Lung (tissue), 12 donors: ENCODE measurements around the gene PIN1. TPM values are rescaled to one million over a fixed set of nuclear protein-coding genes. Genes with fewer than 3 reads are reported as not detected.
A peak's percentile ranks its signal among the peaks of the same experiment; 100 is the strongest.

Experiments used
- ATAC-seq: fragments of 200-7000 bp; cut with Tn5 transposase; one replicate; pipeline ENCODE4 v1.9.1; 2020; ENCODE audit warnings: moderate number of reproducible peaks; ENCODE audit not compliant: insufficient read depth, low FRiP score
- DNase-seq, 3 donors: peaks; one replicate each; pipeline ENCODE4 v3.0.0-alpha.2; 2013 to 2017
- H3K27ac ChIP-seq, 2 donors: one replicate each; pipeline ENCODE4 v1.5.1; 2013; ENCODE audit warnings: mild to moderate bottlenecking in 2 of 2, moderate library complexity in 2 of 2, control low read depth in 1 of 2, inconsistent platforms in 1 of 2, low read depth in 1 of 2, low read length in 1 of 2
- H3K27me3 ChIP-seq, 3 donors: one replicate each; pipeline ENCODE4 v1.5.1; 2013; ENCODE audit warnings: low read length in 2 of 3; ENCODE audit not compliant: control insufficient read depth in 3 of 3, insufficient read depth in 3 of 3
- H3K36me3 ChIP-seq, 4 donors: one replicate each; pipeline ENCODE4 v1.5.1; 2013; ENCODE audit warnings: low read length in 4 of 4, mild to moderate bottlenecking in 1 of 4, moderate library complexity in 1 of 4; ENCODE audit not compliant: control insufficient read depth in 4 of 4, insufficient read depth in 4 of 4
- H3K4me1 ChIP-seq, 5 donors: one replicate each; pipeline ENCODE4 v1.5.1; 2013; ENCODE audit warnings: low read length in 5 of 5, mild to moderate bottlenecking in 2 of 5, moderate library complexity in 1 of 5; ENCODE audit not compliant: control insufficient read depth in 5 of 5, insufficient read depth in 5 of 5
- H3K4me3 ChIP-seq: one replicate; pipeline ENCODE4 v1.5.1; 2013; ENCODE audit warnings: mild to moderate bottlenecking, control low read depth, moderate library complexity
- H3K9ac ChIP-seq, 2 donors: one replicate each; pipeline ENCODE4 v1.5.1; 2013; ENCODE audit warnings: low read length in 2 of 2, control low read depth in 1 of 2; ENCODE audit not compliant: insufficient read depth in 1 of 2
- H3K9me3 ChIP-seq, 4 donors: one replicate each; pipeline ENCODE4 v1.5.1; 2013; ENCODE audit warnings: low read length in 3 of 4, mild to moderate bottlenecking in 1 of 4, moderate library complexity in 1 of 4; ENCODE audit not compliant: control insufficient read depth in 4 of 4, insufficient read depth in 3 of 4
- WGBS, 2 donors: extraction: QIAGEN DNeasy Blood & Tissue Kit; methylation state at CpG; one replicate each; pipeline ENCODE4 v1.1.7; 2013; 5-methylcytosine and 5-hydroxymethylcytosine counted together
- polyA plus RNA-seq, 2 donors: library from polyadenylated mRNA; stranded (reverse); fragments of 200-250 nt; gene quantifications; one replicate each; pipeline ENCODE4 v1.2.1, GENCODE V29; 2013
- total RNA-seq, 2 donors: library from RNA; depleted of rRNA in 1 of 2; stranded (reverse); fragments of >200 nt in 1 of 2; gene quantifications; one replicate each; pipeline ENCODE4 v1.2.1, GENCODE V29; 2014 to 2021
- TF ChIP-seq, protein P1 (sequence below): IDR thresholded peaks from 2 replicates; pipeline ENCODE4 v1.5.1; 2012; ENCODE audit warnings: mild to moderate bottlenecking; ENCODE audit errors: control extremely low read depth, extremely low read depth
- donor health status: control.
- donor health status: control.
- donor health status: Bipolar disorder and iron deficiency.
- donor health status: healthy.
- donor health status: DM: yes; HTN: yes; CAD: no.

PIN1 gene
- total and polyA plus RNA-seq, 4 donors, result 69.8 to 108 (median 79.3) TPM

DNA sequence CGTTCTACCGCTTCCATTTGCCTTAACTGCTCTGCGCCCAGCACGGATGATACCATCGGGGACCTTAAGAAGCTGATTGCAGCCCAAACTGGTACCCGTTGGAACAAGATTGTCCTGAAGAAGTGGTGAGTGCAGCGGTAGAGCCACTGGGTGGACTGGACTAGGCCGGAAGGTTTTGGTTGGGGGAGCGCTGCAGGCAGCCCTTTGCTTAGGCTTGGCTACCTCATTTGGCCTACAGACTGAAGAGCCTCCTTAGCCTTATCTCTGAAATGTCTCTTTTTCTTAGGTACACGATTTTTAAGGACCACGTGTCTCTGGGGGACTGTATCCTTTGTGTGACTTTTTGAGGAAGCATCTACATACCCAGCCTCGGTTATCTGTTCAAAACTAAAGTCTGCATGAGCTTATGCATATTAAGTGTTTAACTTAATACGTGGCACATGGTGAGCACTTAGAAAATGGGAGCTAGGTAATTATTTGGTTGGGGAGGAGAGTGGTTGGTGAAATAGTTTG, 6.5 kb upstream of the PIN1 start:
- 29 to 40% methylated on average over 13 of the region's 13 CpGs for WGBS, 2 donors
- Histone ChIP-seq H3K36me3 (peaks cover 0 to 15% (median 9%) of the 10 kb centered on the region in 4 donors), H3K4me3 (peak overlapping the region; percentile 99), H3K9me3 (no peaks in the 10 kb centered on the region), H3K27ac (no peak overlapping the region), H3K4me1 (peaks cover 4 to 12% (median 9%) of the 10 kb centered on the region in 5 donors), H3K9ac (peak overlapping the region in 1 of 2 donors; percentile 69), H3K27me3 (no peaks in the 10 kb centered on the region)
- DNase-seq (no peak), ATAC-seq (no peak)
- TF ChIP-seq, protein P1, sequence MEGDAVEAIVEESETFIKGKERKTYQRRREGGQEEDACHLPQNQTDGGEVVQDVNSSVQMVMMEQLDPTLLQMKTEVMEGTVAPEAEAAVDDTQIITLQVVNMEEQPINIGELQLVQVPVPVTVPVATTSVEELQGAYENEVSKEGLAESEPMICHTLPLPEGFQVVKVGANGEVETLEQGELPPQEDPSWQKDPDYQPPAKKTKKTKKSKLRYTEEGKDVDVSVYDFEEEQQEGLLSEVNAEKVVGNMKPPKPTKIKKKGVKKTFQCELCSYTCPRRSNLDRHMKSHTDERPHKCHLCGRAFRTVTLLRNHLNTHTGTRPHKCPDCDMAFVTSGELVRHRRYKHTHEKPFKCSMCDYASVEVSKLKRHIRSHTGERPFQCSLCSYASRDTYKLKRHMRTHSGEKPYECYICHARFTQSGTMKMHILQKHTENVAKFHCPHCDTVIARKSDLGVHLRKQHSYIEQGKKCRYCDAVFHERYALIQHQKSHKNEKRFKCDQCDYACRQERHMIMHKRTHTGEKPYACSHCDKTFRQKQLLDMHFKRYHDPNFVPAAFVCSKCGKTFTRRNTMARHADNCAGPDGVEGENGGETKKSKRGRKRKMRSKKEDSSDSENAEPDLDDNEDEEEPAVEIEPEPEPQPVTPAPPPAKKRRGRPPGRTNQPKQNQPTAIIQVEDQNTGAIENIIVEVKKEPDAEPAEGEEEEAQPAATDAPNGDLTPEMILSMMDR, result no peak

DNA sequence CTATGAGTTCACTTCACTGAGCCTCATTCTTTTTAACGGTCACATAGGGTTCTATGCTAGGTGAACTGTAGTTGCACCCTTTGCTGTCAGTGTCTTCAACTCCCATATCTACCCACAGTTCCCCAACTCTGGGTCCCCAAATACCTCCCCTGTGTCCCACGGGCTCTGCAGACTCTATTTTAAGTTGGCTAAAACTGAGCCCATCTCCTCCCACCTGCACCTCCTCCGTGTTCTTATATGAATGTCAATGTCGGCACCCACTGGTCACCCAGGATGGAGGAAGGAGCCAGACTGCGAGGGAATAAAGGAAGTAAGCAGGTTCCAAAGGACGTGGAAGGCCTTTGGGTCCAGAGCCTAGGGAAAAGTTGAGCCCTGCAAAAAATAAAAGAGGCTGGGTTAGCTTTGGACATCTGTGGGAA, 802 bp upstream of the PIN1 start:
- no peak overlapping the region for H3K4me3 ChIP-seq
- 67% methylated on average over 6 of the region's 6 CpGs for WGBS, 2 donors
- no peak overlapping the region for H3K27ac ChIP-seq
- TF ChIP-seq, protein P1, result no peak
- no peak for ATAC-seq
- no peak overlapping the region for H3K9ac ChIP-seq
- peaks cover 0 to 22% (median 14%) of the 10 kb centered on the region in 4 donors for H3K36me3 ChIP-seq
- no peaks in the 10 kb centered on the region for H3K9me3 ChIP-seq
- no peak for DNase-seq
- peaks cover 0 to 18% (median 6%) of the 10 kb centered on the region in 5 donors for H3K4me1 ChIP-seq
- H3K27me3 ChIP-seq, result no peaks in the 10 kb centered on the region

DNA sequence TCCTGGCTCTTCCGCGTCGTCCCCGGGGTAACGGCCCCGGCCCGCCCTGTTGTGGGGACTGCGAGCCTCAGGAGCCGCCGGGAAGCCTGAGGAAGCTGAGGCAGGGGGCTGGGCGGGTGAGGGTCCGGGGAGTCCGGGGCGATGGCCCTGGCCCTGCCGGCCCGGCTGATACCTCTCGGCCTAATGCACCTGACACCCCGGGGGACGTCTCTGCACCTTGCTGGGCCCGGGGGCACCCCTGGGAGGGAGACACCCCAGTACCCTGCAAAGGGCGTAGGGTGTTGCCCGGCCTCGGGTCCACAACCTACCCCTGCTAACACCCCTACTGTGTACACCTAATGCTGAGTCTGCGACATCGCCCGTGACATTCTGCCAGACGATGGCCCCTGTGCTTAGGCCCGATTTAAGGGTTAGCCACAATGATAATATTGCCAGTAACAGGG, 410 bp downstream of the PIN1 start:
- H3K9me3 ChIP-seq, result no peaks in the 10 kb centered on the region
- 2 to 5% methylated on average over 18 to 28 of the region's 28 CpGs for WGBS, 2 donors
- peaks cover 0 to 23% (median 6%) of the 10 kb centered on the region in 5 donors for H3K4me1 ChIP-seq
- H3K27ac ChIP-seq, result peak overlapping the region in 1 of 2 donors; percentile 24
- no peak for ATAC-seq
- peaks cover 0 to 17% (median 10%) of the 10 kb centered on the region in 4 donors for H3K36me3 ChIP-seq
- DNase-seq, result no peak
- no peaks in the 10 kb centered on the region for H3K27me3 ChIP-seq
- TF ChIP-seq, protein P1, result no peak
- no peak overlapping the region for H3K9ac ChIP-seq
- peak overlapping the region; percentile 88 for H3K4me3 ChIP-seq

DNA sequence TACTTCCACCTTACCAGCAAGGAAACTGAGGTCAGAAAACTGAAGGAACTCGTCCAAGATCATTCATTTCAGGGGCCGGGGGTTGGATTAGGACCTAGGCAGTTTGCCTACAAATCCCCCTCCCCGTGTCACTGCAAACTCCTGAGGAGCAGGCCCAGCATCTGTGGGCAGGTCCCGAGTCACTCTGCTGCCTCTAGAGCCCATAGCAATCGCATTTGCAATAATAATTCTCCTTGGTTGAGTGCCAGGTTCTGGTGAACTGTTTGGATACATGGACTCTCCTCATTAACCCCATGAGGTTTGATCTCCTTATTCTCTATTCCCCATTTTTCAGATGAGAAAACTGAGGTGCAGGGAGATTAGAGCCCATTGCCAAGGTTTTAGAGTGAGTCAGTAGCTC, 903 bp downstream of the PIN1 start:
- 6 to 9% methylated on average over 5 of the region's 5 CpGs for WGBS, 2 donors
- Histone ChIP-seq H3K4me3 (peak overlapping the region; percentile 88), H3K27me3 (no peaks in the 10 kb centered on the region), H3K36me3 (peaks cover 4 to 21% (median 11%) of the 10 kb centered on the region in 4 donors), H3K9ac (no peak overlapping the region), H3K27ac (no peak overlapping the region), H3K4me1 (peaks cover 0 to 23% (median 6%) of the 10 kb centered on the region in 5 donors), H3K9me3 (no peaks in the 10 kb centered on the region)
- ATAC-seq, result no peak
- TF ChIP-seq, protein P1, result no peak
- peak in 2 of 3 donors; percentile 41 to 45 for DNase-seq
